HL-60 (cell line): ENCODE results near the gene RPL13.

Source experiments
- CTCF ChIP-seq: IDR thresholded peaks from one replicate; pipeline ENCODE4 v1.5.1; 2011; ENCODE audit warnings: low read length, control low read depth, inconsistent platforms; ENCODE audit not compliant: insufficient read depth
- POLR2AphosphoS5 ChIP-seq: IDR thresholded peaks from 2 replicates; pipeline ENCODE4 v1.6.1; 2012; ENCODE audit warnings: low read depth
- SPI1 ChIP-seq: IDR thresholded peaks from 2 replicates; pipeline ENCODE4 v1.6.1; 2012; ENCODE audit warnings: low read depth, mild to moderate bottlenecking, borderline replicate concordance

- TF ChIP-seq CTCF, result no peak
- TF ChIP-seq POLR2AphosphoS5, result no peak
- TF ChIP-seq SPI1, result no peak
These were observed 33.4 kb downstream of the RPL13 start for GRCh38 chr16:89593841-89594240.
